Fibroblast of mammary gland (primary cell): ENCODE data around the gene RPLP2.

Source experiments
- DNase-seq: peaks from one replicate; pipeline ENCODE4 v3.0.0-alpha.2; 2010; ENCODE audit warnings: low read depth
- H3K4me3 ChIP-seq: 2 replicates; pipeline ENCODE4 v1.5.1; 2011; ENCODE audit warnings: low read depth, mild to moderate bottlenecking, low read length, moderate library complexity; ENCODE audit not compliant: control insufficient read depth
- CTCF ChIP-seq: conservative IDR thresholded peaks from 2 replicates; pipeline ENCODE4 v1.5.1; 2011; ENCODE audit warnings: low read depth, low read length, inconsistent platforms; ENCODE audit not compliant: control insufficient read depth, insufficient read depth

Gene RPLP2

GRCh38 chr11:809287-810039 lies at the start of gene RPLP2:
RPLP2 (plus strand) TSS chr11:809967; CDS start chr11:810235, 268 bp downstream.
- TF ChIP-seq CTCF = no peak
- peak within 1 kb of the TSS; percentile 92 for H3K4me3 ChIP-seq
- peak; percentile 95 for DNase-seq

GRCh38 chr11:760236-760635 lies 49.5 kb upstream of the RPLP2 start:
- no peak for TF ChIP-seq CTCF
- no peak for DNase-seq
- H3K4me3 ChIP-seq = no peak overlapping the region

- no peak for TF ChIP-seq CTCF
- DNase-seq = no peak
- no peak overlapping the region for H3K4me3 ChIP-seq
These were observed 48.1 kb upstream of the RPLP2 start for GRCh38 chr11:761526-762108.

- peak; percentile 19 for TF ChIP-seq CTCF
- H3K4me3 ChIP-seq = no peak overlapping the region
- peak; percentile 91 for DNase-seq
These were observed 47.2 kb upstream of the RPLP2 start for GRCh38 chr11:762421-763072.

GRCh38 chr11:763073-763463 lies 46.7 kb upstream of the RPLP2 start:
- no peak overlapping the region for H3K4me3 ChIP-seq
- DNase-seq = no peak

GRCh38 chr11:763549-764321 lies 46.0 kb upstream of the RPLP2 start:
- no peak overlapping the region for H3K4me3 ChIP-seq
- DNase-seq = no peak
- TF ChIP-seq CTCF = no peak

More at GRCh38 chr11:763073-763463, 46.7 kb upstream of the RPLP2 start:
- no peak for TF ChIP-seq CTCF
